Measurements from ENCODE around the gene GYS1.

DNA sequence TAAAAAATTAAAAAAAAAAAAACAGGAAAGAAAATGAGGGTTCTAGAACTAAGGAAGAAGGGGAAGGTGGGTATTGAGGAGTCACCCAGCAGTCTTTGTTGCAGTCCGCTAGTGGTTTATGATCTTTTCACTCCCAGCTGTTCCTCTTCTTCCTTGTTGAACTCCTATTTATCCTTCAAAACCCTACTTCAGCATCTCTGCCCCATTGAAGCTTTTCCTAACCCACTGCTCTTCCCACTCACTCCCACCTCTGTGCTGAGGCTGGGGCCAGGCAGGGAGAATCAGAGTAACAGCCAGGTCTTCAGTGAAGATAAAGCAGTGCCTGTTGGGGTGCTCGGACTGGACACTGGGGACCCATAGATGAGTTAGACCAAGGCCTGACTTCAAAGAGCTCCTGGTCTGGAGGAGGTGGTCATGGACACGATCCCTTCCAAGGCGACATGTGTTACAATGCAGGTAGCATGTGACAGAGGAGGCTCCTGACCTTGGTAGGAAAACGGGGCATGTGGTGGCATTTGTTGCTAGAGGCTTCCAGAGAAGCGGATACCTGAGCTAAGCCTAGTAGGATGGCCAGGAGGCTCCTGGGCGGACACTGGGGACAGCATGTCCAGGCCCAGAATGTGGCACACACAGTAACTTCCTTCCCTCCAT, 12.0 kb upstream of the GYS1 start:
- TF ChIP-seq, protein P1, sequence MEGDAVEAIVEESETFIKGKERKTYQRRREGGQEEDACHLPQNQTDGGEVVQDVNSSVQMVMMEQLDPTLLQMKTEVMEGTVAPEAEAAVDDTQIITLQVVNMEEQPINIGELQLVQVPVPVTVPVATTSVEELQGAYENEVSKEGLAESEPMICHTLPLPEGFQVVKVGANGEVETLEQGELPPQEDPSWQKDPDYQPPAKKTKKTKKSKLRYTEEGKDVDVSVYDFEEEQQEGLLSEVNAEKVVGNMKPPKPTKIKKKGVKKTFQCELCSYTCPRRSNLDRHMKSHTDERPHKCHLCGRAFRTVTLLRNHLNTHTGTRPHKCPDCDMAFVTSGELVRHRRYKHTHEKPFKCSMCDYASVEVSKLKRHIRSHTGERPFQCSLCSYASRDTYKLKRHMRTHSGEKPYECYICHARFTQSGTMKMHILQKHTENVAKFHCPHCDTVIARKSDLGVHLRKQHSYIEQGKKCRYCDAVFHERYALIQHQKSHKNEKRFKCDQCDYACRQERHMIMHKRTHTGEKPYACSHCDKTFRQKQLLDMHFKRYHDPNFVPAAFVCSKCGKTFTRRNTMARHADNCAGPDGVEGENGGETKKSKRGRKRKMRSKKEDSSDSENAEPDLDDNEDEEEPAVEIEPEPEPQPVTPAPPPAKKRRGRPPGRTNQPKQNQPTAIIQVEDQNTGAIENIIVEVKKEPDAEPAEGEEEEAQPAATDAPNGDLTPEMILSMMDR (IDR thresholded peaks at IDR 0.05; ENCODE audit: insufficient read depth, low read length, poor library complexity, severe bottlenecking) = no peak
- TF ChIP-seq EZH2phosphoT487 (conservative IDR thresholded peaks at IDR 0.05; ENCODE audit: low read length) = no peak

Measured in SU-DHL-6 (cell line).